HS-5 (cell line): ENCODE results near the gene MYO18B.
"Not testable (repeated sequence)": the region's sequence is repeated elsewhere in the genome, so short reads cannot be mapped to it uniquely, and the experiment has no call there.

Source experiments
- DNase-seq: peaks from one replicate; pipeline ENCODE4 v3.0.0-alpha.2; 2012; ENCODE audit warnings: low read depth

The MYO18B gene, protein sequence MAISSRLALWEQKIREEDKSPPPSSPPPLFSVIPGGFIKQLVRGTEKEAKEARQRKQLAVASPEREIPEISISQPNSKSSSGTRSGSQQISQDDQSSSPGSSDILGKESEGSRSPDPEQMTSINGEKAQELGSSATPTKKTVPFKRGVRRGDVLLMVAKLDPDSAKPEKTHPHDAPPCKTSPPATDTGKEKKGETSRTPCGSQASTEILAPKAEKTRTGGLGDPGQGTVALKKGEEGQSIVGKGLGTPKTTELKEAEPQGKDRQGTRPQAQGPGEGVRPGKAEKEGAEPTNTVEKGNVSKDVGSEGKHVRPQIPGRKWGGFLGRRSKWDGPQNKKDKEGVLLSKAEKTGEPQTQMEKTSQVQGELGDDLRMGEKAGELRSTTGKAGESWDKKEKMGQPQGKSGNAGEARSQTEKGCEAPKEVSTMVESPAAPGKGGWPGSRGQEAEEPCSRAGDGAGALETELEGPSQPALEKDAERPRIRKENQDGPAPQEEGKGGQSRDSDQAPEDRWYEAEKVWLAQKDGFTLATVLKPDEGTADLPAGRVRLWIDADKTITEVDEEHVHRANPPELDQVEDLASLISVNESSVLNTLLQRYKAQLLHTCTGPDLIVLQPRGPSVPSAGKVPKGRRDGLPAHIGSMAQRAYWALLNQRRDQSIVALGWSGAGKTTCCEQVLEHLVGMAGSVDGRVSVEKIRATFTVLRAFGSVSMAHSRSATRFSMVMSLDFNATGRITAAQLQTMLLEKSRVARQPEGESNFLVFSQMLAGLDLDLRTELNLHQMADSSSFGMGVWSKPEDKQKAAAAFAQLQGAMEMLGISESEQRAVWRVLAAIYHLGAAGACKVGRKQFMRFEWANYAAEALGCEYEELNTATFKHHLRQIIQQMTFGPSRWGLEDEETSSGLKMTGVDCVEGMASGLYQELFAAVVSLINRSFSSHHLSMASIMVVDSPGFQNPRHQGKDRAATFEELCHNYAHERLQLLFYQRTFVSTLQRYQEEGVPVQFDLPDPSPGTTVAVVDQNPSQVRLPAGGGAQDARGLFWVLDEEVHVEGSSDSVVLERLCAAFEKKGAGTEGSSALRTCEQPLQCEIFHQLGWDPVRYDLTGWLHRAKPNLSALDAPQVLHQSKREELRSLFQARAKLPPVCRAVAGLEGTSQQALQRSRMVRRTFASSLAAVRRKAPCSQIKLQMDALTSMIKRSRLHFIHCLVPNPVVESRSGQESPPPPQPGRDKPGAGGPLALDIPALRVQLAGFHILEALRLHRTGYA (N-terminal part only)

DNA sequence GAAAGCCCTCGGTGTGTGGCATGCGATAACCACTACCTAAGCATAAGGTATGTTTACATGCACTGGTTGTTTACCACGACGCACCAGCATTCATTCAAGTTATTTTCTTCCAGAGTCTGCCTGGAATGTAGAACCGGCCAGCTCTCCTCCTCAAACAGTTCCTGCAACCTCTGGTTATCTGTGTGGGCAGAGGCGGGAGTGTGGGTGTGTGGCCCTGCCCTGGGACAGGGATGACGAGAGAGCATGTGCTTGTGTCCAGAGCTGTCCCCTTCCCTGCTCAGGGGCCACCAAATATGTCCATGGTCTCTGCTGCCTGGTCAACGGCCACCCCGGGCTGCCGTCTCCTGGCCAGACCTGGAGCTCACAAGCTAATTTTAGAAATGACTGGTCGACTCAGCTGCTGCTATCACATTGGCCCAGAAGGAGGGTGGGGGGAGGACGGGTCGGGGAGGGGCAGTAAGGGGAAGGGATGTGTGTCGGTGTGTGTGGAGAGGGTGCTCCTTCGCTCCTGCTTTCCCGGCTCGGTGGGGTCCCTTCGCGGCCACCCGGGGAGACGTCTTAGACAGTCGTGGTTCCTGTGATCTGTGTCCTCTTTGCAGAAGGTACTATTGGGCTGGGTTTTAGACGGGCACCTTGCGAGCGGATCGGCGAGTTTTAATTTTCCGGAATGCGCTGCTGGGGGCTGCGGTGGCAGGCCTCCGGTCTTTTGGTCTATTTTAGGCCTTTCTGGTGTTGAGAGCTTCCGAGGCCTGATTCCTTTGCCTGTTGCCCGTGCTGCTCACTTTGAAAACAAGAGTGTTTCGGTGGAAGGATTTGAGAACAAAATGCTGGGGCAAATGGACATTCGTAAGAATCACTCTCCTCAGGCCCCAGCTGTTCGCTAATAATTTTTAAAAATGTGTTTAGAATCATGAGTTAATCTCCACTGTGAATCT, at the start of gene MYO18B:
MYO18B (plus strand) TSS at position 497 of the 935 bp plus-strand sequence. CDS start 18,905 bp downstream, outside the sequence.
- no peak for DNase-seq

DNA sequence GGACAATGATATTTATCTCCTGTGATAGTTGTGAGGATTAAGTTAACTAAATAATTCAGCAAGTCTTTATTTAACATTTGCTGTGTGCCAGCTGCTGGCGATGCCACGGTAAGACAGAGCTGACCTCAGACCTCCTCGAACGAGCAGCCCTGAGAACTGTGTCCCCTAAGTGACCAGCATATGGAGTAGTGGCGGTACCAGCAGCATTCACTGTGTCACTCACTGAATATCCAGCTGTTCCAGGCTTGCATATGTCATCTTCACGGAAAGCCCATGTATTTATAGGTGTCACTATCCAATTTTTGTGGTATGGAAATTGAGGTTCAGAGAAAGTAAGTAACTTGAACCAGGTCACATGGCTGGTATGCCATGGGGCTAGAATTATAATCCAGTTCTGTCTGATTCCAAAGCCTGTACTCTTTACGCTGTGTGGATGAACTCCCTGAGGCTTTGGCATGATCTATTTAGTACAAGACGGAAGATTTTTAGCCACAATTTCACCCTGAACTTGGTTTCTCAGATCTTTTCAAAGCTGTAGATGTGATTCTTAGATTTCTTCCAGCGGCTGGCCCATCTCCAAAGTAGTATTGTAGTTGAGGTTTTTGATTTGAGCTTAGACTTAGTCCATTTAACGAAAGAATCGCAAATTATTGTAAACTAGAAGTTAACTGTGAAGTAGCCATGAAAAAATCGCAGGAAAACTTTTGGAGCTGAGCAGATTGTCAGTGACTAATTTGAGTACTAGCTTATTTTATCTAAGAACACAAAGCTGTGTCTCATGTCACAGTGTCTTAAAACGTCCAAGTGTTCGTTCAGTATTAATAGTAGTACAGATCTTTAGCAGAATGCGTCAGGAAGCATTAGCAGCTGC, 49.4 kb upstream of the MYO18B start:
- DNase-seq, result no peak

DNA sequence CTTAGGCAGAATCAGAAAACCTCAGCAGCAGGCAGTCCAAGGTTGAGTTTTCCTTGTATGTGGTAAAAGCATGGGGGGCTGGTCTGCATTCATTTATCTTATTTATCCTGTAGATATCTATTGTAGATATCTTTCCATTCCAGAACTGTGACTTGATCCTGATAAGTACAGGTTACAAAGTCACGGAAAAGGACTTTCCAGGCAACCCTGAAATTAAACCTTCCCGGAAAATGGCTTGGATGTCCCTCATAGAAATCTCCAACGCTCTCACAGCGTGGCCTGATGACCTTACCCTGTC, 48.8 kb upstream of the MYO18B start:
- no peak for DNase-seq

DNA sequence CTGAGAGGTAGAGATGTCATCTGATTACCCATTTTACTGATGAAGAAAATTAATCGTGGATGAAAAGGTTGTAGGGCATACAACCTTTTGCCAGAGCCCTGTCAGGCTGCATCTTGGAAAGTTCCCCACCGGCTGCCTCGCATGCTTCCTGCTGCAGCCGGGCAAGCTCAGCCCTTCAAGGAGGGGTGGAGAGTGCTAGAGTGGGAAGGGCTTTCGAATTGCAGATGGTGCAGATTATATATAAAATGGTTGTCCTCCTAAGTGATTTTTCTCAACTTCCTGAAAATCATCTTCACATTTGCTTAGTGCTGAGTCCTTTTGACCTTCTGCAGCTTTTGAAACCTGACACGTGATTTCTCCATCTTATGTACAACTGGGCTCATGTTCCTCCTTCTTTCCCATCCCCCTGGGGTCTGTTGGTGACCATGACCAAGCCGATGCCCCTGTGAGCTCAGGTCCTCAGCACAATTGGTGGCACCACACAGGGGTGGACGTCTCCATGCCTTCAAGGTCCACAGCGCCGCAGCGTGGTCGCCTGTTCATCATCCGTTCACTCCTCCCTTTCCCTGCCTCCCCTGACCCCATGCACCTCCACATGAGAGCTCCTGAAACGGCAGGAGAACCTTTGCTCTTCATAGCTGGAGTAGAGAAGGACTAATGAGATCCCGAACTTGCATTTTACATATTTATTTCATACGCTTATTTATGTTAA, 47.6 kb upstream of the MYO18B start:
- no peak for DNase-seq

DNA sequence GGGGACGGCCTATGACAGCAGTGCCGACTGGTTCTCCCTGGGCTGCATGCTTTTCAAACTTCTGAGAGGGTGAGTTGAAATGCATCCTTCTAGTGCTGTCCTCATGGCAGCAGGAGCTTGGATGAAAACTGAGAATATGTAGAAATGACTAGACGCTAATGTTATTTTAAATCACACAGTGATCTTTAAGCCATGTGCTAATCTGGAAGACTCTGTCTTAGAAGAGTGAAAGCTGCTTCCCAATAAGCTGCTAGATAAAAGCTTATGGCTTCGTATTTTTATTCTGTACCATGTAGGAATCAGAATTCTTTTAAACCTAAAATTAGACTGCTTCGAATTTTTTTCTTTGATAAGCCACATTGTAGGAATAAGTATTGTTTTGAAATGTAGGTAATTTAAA, 46.8 kb upstream of the MYO18B start:
- DNase-seq, result no peak

DNA sequence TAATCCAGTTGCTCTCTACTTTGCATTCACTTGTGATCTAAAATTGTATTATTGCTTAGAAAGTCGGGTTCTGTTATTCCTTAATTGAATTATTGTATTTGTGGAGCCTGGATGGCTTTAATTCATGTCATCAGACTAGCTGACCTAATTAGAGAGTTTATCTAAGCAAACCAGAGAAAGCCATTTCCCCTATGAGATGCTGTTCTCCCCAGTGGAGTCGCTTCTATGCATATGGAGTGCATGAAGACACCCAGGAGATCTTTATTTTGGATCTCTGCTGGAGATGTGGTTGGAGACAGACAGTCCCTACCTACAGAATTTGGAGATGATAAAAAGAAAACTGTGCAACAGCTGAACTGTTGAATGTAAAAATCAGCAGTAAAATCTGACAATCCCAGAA, 45.2 kb upstream of the MYO18B start:
- no peak for DNase-seq

DNA sequence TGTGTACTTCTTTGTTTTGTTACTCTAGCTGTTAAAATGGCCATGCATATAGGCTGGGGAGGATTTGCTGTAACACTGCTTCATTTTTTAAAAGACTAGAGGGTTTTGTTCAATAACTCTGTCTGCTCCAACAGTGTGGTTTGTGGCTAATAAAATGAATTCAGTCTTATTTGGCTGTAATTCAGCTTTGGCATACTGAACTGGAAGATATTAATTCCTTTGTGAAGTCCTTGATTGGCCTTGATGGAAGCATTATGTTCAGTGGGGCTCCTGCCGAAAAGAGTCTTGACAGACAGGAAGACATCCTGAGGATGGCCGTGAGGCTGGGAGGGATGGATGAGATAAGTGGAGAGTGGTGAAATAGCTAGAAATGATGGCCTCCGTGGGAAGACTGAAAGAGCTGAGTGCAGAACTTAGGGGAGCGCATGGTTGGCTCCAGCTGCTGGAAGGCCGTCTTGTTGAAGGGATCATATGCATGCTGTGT, 44.8 kb upstream of the MYO18B start:
- DNase-seq, result no peak

DNA sequence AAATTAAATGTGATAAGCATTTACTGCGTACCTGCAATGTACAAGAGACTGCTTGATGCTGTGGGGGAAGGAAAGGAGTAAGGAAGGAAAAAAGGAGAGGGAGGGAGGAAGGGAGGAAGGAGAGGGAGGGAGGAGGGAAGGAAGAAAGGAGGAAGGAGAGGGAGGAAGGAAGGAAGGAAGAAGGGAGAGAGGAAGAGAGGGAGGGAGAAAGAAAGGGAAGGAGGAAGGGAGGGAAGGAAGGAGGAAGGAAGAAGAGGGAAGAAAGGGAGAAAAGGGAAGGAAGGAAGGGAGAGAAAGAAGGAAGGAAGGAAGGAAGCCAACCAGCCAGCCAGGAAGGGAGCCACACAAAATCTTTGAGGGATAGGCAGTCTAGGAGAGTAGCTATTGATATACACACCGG, 44.0 kb upstream of the MYO18B start:
- no peak for DNase-seq

DNA sequence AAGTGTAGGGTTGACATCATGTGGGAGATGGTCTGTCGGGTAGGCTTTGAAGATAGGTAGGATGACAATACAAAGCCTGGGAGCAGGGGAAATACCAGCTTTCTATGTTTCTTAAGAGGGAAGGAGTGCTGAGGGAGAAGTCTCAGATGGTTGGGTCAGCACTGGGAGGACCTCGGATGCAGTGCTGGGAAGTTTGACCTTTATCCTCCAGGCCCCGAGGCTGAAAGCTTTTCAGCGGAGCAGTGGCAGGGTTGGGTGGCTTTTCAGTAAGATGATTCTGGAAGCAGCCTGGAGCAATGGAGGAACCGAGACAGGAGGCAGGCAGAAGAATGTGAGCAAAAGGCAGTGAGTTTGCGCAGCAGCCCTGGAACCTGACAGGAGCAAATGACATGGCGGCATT, 43.5 kb upstream of the MYO18B start:
- no peak for DNase-seq

DNA sequence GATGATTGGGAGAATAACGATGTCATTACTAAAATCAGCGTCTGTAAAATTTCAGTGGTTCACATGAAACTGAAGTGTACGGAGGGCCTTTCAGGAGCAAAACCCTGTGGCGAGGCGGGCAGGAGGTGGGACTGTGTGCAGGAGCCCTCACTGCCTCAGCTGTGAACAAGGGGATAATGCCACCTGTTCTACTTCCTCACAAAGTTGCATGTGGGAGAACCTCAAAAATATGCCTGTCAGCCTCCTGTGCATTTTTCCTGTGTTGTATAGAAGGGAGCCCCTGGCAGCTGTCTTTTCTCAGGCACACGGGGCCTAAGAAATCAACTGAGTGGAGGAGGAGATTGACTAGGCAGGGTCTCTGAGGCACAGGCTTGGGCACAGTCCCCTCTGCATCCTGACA, 43.0 kb upstream of the MYO18B start:
- DNase-seq, result no peak

DNA sequence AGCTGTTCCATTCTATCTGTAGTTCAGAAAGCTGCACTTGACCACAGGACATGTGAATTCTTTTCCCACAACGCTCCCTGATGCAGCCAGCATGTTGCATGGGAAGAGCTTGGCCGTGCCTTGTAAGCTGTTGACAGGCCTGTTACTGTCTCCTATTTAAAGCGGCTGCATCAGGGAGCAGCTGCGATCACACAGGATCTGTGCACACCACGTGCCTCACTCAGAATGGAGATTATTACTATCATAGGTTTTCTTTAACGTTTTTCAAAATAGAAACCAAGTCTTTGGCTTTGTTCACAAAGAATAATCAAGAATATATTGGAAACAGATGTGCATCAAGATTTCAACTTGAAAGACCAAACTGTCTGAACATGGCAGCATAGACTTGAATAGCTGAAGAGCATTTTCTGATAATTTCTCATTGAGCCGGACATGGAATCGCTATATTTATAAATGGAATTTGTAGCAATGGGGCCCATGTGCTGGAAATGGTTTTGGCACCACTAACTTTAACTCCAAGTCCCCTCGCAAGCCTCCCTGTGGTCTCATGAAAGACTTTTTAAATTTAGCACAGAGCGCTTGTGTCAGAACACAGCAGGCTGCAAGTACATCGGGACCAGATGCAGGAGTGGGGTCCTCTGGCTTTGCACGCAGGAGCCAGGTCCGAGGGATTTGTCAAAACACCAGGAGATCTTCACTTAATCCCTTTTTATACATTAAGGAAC, 40.8 kb upstream of the MYO18B start:
- DNase-seq, result no peak

DNA sequence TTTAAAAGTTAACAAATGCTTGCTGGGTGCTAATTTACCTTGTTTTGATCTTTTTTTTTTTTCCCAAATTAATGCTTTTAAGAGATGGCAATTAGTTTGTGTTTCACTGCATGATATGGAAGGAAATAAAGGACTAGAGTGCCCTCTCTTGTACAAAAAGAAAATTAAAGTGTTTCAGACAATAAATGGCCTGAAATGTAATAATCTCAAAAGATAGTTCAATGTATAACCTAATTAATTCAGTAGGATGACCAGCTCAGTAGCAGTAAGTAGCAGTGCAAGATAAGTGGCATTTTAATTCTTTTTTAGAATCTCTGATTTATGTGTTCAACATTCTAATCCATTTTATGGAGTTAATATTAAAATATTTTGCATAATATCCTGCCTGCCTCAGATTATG, 39.9 kb upstream of the MYO18B start:
- DNase-seq, result peak; percentile 10

DNA sequence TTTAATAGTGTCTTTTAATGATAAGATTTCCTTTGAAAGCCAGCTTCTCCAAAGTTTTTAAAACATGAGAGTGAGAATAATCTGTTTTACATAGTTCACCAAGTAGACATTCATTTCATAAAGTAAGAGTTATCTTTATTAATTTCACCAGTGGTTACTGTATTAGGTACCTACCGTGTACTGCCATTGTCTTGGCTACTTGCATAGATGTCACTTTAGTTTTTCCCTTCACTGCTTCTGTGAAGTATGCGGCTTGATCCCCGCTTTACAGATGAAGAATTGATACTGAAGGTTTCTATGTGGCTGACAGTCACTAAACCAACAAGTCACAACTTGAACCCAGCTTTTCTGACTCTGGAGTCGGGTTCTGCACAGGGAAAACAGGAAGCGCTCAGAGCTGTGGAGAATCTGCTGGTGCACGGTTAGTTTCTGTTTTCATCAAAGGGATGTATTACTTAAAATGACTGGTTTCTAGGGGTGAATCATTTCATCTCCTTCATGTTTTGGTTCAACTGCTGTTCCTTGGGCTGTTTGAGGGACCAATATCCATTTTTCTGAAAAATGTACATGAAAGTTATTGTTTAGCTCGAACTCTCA, 39.3 kb upstream of the MYO18B start:
- no peak for DNase-seq

DNA sequence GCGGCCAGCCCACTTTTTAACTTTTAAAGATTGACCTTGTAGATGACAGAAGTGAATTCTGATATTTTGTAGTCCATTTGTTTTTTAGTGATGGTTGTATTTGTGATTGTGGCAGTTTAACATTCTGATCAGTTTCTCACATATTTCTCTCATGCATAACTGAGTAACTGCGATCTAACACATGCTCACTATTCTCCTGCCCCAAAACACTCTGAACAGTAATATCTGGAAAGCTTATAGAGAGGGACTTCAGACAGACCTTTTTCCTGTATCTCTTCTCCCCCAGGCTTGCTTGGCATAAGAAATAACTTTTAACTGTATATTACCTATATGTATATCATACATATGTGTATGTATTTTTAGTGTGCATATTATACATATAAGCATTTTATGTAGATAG, 37.3 kb upstream of the MYO18B start:
- DNase-seq, result no peak

DNA sequence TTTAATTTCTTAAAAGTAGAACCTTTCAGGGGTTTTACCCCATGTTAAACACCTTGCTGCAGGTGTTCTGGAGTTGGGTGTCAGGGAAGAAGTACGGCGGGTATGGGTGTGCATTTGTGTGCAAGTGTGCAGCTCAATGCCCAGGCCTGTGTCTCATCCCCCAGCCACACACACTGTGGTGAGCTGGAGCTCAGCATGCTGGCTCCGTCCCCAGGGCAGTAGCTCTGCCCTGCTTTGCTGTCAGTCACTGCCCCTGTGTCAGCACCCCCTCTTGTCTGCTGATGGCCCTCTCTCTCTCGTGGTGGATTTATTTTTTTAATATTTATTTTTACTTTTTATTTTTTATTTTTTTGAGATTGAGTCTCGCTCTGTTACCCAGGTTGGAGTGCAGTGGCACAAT, 35.8 kb upstream of the MYO18B start:
- no peak for DNase-seq

DNA sequence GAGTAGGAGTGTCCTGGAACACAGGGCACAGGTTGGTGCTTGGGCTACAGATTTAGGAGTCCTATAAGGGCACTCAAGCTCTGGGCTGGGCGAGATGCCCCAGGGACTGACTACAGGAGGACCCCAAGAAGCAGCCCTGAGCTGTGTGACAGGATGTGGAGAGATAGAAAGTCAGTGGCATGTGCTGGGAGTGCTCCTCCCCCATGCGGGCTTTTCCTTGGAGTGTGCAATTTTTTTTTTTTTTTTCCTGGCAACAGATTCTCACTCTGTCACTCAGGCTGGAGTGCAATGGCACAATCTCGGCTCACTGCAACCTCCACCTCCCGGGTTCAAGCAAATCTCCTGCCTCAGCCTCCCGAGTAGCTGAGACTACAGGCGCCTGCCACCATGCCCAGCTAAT, 33.6 kb upstream of the MYO18B start:
- not testable (repeated sequence) for DNase-seq

DNA sequence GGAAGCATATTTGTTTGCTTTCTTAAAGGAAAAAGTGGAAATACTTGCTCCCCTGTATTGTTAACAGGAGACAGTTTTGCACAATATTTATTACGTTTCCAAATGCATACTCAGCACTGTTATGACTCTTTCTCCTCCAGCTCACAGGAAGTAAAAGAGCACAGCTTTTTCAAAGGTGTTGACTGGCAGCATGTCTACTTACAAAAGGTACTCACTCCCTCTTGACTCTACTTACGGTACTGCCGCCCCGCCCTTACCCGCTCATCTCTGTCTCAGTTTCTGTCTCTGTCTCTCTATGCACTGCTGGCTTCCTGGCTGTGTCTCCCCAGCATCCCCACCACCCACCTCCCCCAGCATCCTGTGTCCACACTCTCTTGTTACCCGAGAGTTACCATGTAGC, 32.2 kb upstream of the MYO18B start:
- DNase-seq, result no peak

DNA sequence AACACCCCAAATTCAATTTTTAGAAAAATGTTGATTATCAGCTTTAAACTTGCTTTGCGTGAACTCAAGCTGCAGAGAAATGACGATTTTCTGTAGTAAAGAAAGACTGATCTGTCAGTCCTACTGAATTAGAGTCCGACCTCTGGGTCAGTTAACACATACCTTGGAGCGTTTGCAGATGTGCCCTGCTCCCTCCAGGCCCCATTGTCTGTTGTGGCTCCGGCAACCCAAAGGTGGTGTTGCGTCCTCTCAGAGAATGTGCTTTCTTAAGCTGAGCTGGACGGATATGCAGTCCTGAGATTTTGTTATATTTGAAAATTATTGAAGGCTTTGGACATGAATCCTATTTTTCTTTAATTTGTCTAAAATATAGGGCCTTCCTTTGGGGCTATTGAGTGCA, 31.5 kb upstream of the MYO18B start:
- no peak for DNase-seq

DNA sequence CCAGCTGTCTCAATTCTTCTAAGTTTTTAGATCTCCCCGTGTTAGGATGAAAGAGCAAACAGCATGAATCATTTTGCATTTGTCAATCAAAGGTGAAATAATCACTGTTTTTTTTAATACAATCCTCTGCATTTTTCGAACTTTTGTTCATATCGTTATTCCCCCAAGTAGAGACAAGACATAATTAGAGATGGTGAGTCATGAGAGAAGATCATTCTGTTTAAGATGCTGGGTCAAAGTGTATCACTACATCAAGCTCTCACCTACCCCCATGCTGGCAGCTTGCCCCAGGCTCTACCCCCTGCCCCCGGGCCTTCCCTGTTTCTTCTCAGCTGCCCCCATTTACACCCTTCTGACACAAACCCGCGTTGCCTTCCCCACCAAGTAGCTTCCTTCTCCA, 30.5 kb upstream of the MYO18B start:
- DNase-seq, result no peak
